Left kidney (tissue), 2 donors: ENCODE results near the gene GBP2. TPM values are rescaled to one million over a fixed set of nuclear protein-coding genes. Genes with fewer than 3 reads are reported as not detected.
"Not testable (repeated sequence)": the region's sequence is repeated elsewhere in the genome, so short reads cannot be mapped to it uniquely, and the experiment has no call there.

Source experiments
- DNase-seq: peaks from one replicate; pipeline ENCODE4 v3.0.0-alpha.2; 2013
- polyA plus RNA-seq: library from polyadenylated mRNA; unstranded; fragments of 120-200 nt; gene quantifications from one replicate; pipeline ENCODE4 v1.2.1, GENCODE V29; 2013; ENCODE audit not compliant: insufficient read length

Gene GBP2
- polyA plus RNA-seq, 1 donor = 2.9 TPM

GRCh38 chr1:89128003-89128458, 2.1 kb upstream of the GBP2 start:
- DNase-seq = not testable (repeated sequence)

- not testable (repeated sequence) for DNase-seq
Measured at GRCh38 chr1:89126602-89127565, 970 bp upstream of the GBP2 start.

GRCh38 chr1:89125240-89125912, 538 bp downstream of the GBP2 start:
- DNase-seq = no peak

GRCh38 chr1:89121641-89122040, 4.3 kb downstream of the GBP2 start:
- no peak for DNase-seq

- no peak for DNase-seq
Measured at GRCh38 chr1:89114662-89115061, 11.3 kb downstream of the GBP2 start.

GRCh38 chr1:89112871-89113613, 12.9 kb downstream of the GBP2 start:
- no peak for DNase-seq

GRCh38 chr1:89104687-89105086, 21.2 kb downstream of the GBP2 start:
- no peak for DNase-seq

- DNase-seq = no peak
Measured at GRCh38 chr1:89104147-89104546, 21.8 kb downstream of the GBP2 start.

- no peak for DNase-seq
Measured at GRCh38 chr1:89102021-89102420, 23.9 kb downstream of the GBP2 start.

GRCh38 chr1:89100412-89100811, 25.5 kb downstream of the GBP2 start:
- DNase-seq = no peak

- DNase-seq = no peak
Measured at GRCh38 chr1:89098857-89099256, 27.1 kb downstream of the GBP2 start.

GRCh38 chr1:89095737-89096136, 30.2 kb downstream of the GBP2 start:
- DNase-seq = no peak

- no peak for DNase-seq
Measured at GRCh38 chr1:89089962-89090361, 36.0 kb downstream of the GBP2 start.

- no peak for DNase-seq
Measured at GRCh38 chr1:89088572-89088971, 37.3 kb downstream of the GBP2 start.

- no peak for DNase-seq
Measured at GRCh38 chr1:89087241-89087640, 38.7 kb downstream of the GBP2 start.

GRCh38 chr1:89085781-89086180, 40.1 kb downstream of the GBP2 start:
- peak; percentile 43 for DNase-seq

GRCh38 chr1:89081005-89081404, 44.9 kb downstream of the GBP2 start:
- no peak for DNase-seq

GRCh38 chr1:89080068-89080467, 45.8 kb downstream of the GBP2 start:
- DNase-seq = not testable (repeated sequence)

GRCh38 chr1:89072466-89073065, 53.3 kb downstream of the GBP2 start:
- DNase-seq = not testable (repeated sequence)

GRCh38 chr1:89070509-89070908, 55.4 kb downstream of the GBP2 start:
- no peak for DNase-seq

- DNase-seq = no peak
Measured at GRCh38 chr1:89069951-89070350, 56.0 kb downstream of the GBP2 start.

GRCh38 chr1:89068291-89068690, 57.6 kb downstream of the GBP2 start:
- DNase-seq = no peak
